ENCODE data around the gene ZBED4.

- TF ChIP-seq CTCF (IDR thresholded peaks at IDR 0.05), result no peak
- TF ChIP-seq POLR2A (IDR thresholded peaks at IDR 0.05), result no peak
- no peak for TF ChIP-seq POLR2AphosphoS5 (IDR thresholded peaks at IDR 0.05)
- TF ChIP-seq EP300 (IDR thresholded peaks at IDR 0.05; ENCODE audit: low read depth), result no peak
These were observed 43.5 kb downstream of the ZBED4 start for GRCh38 chr22:49897015-49897684.

Measured in transverse colon (tissue), 4 donors.